ENCODE results near the gene NUDCD3.

NUDCD3 gene

GRCh38 chr7:44463169-44463808 lies 27.2 kb downstream of the NUDCD3 start:
- Histone ChIP-seq H3K36me3 (peaks cover 5 to 14% (median 11%) of the 10 kb centered on the region in 3 donors), H3K27ac (no peak overlapping the region), H3K27me3 (no peaks in the 10 kb centered on the region), H3K4me1 (peaks cover 0 to 33% (median 28%) of the 10 kb centered on the region in 4 donors), H3K9me3 (no peaks in the 10 kb centered on the region), H3K4me3 (no peak overlapping the region)
- intact Hi-C loops (cut with DNase I; ENCODE audit: low total_unique reads): no loop called here
- no peak for DNase-seq
- TF ChIP-seq CTCF (IDR thresholded peaks at IDR 0.05): no peak

GRCh38 chr7:44461387-44461786 lies 29.1 kb downstream of the NUDCD3 start:
- Histone ChIP-seq H3K4me3 (no peak overlapping the region), H3K9me3 (no peaks in the 10 kb centered on the region), H3K36me3 (no peaks in the 10 kb centered on the region), H3K4me1 (peaks cover 0 to 32% (median 25%) of the 10 kb centered on the region in 4 donors), H3K27ac (no peak overlapping the region), H3K27me3 (no peaks in the 10 kb centered on the region)
- DNase-seq: no peak
- no peak for TF ChIP-seq CTCF (IDR thresholded peaks at IDR 0.05)
- intact Hi-C loops (cut with DNase I; ENCODE audit: low total_unique reads): no loop called here

- Histone ChIP-seq H3K27ac (no peak overlapping the region), H3K27me3 (no peaks in the 10 kb centered on the region), H3K9me3 (no peaks in the 10 kb centered on the region), H3K4me3 (no peak overlapping the region), H3K4me1 (peaks cover 0 to 23% (median 15%) of the 10 kb centered on the region in 4 donors), H3K36me3 (no peaks in the 10 kb centered on the region)
- DNase-seq: no peak
- TF ChIP-seq CTCF (IDR thresholded peaks at IDR 0.05): no peak
- intact Hi-C loops (cut with DNase I; ENCODE audit: low total_unique reads): no loop called here
These were observed 30.1 kb downstream of the NUDCD3 start for GRCh38 chr7:44460325-44460724.

GRCh38 chr7:44455155-44455554 lies 35.3 kb downstream of the NUDCD3 start:
- H3K36me3 ChIP-seq: peaks cover 0 to 8% (median 3%) of the 10 kb centered on the region in 3 donors
- no peaks in the 10 kb centered on the region for H3K27me3 ChIP-seq
- H3K27ac ChIP-seq: no peak overlapping the region
- no peak overlapping the region for H3K4me3 ChIP-seq
- no peak for DNase-seq
- TF ChIP-seq CTCF (IDR thresholded peaks at IDR 0.05): no peak
- intact Hi-C loops (cut with DNase I; ENCODE audit: low total_unique reads): no loop called here
- H3K4me1 ChIP-seq: peaks cover 0 to 11% (median 0%) of the 10 kb centered on the region in 4 donors
- H3K9me3 ChIP-seq: no peaks in the 10 kb centered on the region

GRCh38 chr7:44454348-44454747 lies 36.1 kb downstream of the NUDCD3 start:
- H3K9me3 ChIP-seq: no peaks in the 10 kb centered on the region
- no peak for DNase-seq
- no peak overlapping the region for H3K27ac ChIP-seq
- H3K36me3 ChIP-seq: peaks cover 0 to 8% (median 3%) of the 10 kb centered on the region in 3 donors
- H3K4me3 ChIP-seq: no peak overlapping the region
- intact Hi-C loops (cut with DNase I; ENCODE audit: low total_unique reads): no loop called here
- no peaks in the 10 kb centered on the region for H3K27me3 ChIP-seq
- TF ChIP-seq CTCF (IDR thresholded peaks at IDR 0.05): no peak
- peaks cover 0 to 19% (median 2%) of the 10 kb centered on the region in 4 donors for H3K4me1 ChIP-seq

All from tibial artery (tissue), 4 donors.